Measurements from ENCODE around the gene SPAST.
A peak's percentile ranks its signal among the peaks of the same experiment; 100 is the strongest.
"Not testable (repeated sequence)": the region's sequence is repeated elsewhere in the genome, so short reads cannot be mapped to it uniquely, and the experiment has no call there.

Gene SPAST, protein sequence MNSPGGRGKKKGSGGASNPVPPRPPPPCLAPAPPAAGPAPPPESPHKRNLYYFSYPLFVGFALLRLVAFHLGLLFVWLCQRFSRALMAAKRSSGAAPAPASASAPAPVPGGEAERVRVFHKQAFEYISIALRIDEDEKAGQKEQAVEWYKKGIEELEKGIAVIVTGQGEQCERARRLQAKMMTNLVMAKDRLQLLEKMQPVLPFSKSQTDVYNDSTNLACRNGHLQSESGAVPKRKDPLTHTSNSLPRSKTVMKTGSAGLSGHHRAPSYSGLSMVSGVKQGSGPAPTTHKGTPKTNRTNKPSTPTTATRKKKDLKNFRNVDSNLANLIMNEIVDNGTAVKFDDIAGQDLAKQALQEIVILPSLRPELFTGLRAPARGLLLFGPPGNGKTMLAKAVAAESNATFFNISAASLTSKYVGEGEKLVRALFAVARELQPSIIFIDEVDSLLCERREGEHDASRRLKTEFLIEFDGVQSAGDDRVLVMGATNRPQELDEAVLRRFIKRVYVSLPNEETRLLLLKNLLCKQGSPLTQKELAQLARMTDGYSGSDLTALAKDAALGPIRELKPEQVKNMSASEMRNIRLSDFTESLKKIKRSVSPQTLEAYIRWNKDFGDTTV

DNA sequence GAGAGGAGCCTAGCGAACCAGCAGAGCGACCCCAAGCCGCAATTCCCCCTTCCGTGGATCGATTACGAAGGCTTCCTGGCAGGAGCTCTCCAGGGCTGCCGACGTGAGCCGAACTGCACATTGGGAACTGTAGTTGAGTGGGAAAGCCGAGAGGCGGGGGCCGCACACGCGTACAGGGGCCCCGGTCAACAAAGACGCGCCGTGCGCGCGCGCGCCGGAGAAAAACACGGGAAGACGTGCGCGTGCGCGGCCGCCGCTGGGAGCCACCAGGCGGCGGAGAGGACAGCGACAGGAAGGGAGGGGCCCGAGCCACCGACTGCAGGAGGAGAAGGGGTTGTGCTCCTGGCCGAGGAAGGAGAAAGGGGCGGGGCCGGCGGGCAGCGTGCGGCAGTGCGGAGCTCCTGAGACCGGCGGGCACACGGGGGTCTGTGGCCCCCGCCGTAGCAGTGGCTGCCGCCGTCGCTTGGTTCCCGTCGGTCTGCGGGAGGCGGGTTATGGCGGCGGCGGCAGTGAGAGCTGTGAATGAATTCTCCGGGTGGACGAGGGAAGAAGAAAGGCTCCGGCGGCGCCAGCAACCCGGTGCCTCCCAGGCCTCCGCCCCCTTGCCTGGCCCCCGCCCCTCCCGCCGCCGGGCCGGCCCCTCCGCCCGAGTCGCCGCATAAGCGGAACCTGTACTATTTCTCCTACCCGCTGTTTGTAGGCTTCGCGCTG, at the start of gene SPAST:
TSS of gene SPAST (plus strand) at position 247 of the 711 bp plus-strand sequence. CDS start at position 523, 276 bp downstream.
- DNase-seq (ENCODE audit: low read depth in 2 of 3, low spot score in 2 of 3), result peak; percentile 84 to 95 (median 88)

DNA sequence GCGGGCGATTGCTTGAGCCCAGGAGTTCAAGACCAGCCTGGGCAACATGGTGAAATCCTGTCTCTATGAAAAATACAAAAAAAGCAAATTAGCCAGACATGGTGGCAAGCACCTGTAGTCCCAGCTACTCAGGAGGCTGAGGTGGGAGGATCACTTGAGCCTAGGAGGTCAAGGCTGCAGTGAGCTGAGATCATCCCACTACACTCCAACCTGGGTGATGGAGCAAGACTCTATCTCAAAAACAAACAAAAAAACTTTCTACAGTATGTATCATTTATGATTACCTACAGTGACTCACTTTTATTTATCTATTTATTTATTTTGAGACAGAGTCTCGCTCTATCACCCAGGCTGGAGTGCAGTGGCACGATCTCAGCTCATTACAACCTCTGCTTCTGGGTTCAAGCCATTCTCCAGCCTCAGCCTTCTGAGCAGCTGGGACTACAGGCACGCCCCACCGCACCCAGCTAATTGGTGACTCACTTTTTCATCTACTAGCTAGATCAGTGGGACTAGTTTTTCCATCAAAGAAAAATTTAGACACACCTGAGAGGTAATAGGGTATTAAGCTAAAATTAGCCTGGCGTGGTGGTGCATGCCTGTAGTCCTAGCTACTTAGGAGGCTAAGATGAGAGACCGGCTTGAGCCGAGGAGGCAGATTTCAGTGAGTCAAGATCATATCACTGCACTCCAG, 44.4 kb upstream of the SPAST start:
- not testable (repeated sequence) for DNase-seq (ENCODE audit: low read depth in 2 of 3, low spot score in 2 of 3)

GRCh38 chr2:32034198-32034887, 29.0 kb upstream of the SPAST start:
- not testable (repeated sequence) for DNase-seq (ENCODE audit: low read depth in 2 of 3, low spot score in 2 of 3)

DNA sequence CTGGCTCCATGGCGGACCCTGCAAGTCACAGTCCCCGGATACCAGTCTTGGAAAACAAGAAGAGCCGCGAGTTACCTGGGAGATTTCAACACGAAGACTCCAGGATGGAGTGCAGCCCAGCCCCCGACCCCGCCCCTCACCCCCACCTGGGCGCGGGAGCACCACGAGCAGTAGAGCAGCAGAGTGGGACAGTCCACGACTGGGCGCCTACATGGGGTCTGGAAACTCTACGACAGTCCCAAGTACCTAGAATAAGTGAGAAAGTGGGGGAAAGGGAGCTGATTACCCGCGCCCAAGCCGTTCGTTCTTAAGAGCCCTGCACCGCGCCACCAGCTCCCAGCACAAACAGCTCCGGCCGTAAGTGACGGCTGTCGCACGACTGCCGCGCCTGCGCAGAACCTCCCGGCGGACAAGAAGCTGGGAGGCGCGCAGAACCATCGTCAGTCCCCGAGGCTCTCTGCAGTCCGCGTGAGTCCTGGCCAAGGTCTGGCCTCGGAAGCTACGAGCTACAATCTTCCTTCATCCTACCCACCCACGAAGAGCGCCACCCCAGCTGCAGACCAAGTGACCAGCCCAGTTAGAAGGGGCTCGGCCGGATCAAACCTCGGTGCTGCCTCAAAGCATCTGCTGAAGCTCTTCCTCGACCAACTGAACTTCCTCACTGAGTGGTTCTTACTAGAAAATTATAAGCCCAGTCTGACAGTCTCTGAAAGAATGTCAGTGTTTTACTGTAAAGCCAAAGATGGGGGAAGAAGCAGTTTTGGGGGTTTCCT, 23.7 kb upstream of the SPAST start, which contains the start of gene DPY30:
TSS of gene DPY30 (minus strand) at position 359 of the 773 bp plus-strand sequence. CDS start at position 10, 349 bp downstream.
- peak; percentile 68 to 78 (median 74) for DNase-seq (ENCODE audit: low read depth in 2 of 3, low spot score in 2 of 3)

DNA sequence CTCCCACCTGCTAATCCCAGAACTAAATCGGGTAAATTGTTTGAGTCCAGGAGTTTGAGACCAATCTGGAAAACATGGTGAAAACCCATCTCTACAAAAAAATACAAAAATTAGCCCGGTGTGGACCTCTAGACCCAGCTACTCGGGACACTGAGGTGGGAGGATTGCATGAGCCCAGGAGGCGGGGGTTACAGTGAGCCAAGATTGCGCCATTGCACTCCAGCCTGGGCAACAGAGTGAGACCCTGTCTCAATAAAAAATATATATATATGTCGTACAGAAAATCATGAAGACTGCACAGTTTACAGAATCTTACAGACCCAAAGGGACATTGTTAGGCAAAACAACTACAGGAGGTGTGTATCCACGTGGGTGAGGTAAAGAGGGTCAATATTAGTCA, 19.8 kb upstream of the SPAST start:
- no peak for DNase-seq (ENCODE audit: low read depth in 2 of 3, low spot score in 2 of 3)

- DNase-seq (ENCODE audit: low read depth in 2 of 3, low spot score in 2 of 3), result no peak
Measured at GRCh38 chr2:32051836-32052439, 11.4 kb upstream of the SPAST start.

- not testable (repeated sequence) for DNase-seq (ENCODE audit: low read depth in 2 of 3, low spot score in 2 of 3)
Measured at GRCh38 chr2:32054583-32054982, 8.8 kb upstream of the SPAST start.

- DNase-seq (ENCODE audit: low read depth in 2 of 3, low spot score in 2 of 3), result no peak
Measured at GRCh38 chr2:32058130-32058529, 5.2 kb upstream of the SPAST start.

DNA sequence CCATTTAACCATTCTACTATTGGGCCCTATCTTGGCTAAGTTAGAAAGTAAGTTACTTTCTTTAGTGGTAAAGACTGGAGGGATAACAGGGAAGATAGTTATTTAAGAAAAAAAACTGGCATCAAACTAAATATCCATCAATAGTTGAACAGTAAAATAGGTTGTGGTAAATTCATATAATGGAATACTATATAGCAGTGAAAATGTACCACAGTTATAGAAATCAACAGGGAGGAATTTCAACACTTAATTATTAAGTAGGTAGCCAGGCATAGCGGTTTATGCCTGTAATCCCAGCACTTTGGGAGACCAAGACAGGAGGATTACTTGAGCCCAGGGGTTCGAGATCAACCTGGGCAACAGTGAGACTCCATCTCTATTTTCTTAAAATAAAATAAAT, 3.1 kb upstream of the SPAST start:
- DNase-seq (ENCODE audit: low read depth in 2 of 3, low spot score in 2 of 3), result no peak

DNA sequence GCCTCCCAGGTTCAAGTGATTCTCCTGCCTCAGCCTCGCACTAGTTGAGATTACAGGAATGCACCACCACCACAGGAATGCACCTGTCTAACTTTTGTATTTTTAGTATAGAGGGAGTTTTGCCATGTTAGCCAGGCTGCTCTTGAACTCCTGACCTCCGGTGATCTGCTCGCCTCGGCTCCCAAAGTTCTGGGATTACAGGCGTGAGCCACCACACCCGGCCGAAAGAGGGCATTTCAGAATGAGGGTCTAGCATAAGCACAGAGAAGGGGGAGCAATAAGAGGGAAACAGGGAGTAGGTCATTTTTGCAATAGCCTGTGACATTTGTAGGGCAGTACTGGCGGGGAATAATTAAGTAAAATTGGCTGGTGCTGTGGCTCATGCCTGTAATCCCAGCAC, 1.9 kb upstream of the SPAST start:
- DNase-seq (ENCODE audit: low read depth in 2 of 3, low spot score in 2 of 3), result no peak

GRCh38 chr2:32061973-32062861, 1.1 kb upstream of the SPAST start:
- peak in 1 of 3 experiments; percentile 2 for DNase-seq (ENCODE audit: low read depth in 2 of 3, low spot score in 2 of 3)

DNA sequence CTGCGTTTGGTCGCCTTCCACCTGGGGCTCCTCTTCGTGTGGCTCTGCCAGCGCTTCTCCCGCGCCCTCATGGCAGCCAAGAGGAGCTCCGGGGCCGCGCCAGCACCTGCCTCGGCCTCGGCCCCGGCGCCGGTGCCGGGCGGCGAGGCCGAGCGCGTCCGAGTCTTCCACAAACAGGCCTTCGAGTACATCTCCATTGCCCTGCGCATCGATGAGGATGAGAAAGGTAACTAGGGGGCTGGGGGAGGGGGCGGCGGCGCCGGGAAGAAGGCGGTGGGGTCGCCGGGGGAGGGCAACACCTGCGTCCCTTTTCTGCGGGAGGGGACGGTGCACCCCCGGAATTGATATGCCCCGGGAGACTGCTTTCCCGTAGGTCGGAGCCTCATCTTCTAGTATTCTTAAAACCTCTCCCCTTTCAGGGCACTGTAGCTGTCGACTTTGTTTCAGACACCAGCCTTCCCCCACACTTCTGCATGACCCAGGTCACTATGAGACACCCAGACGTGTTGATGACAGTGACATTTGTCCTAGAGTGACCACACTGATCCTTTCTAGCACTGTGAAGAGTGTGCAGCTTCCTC, 755 bp downstream of the SPAST start:
- peak in 1 of 3 experiments; percentile 5 for DNase-seq (ENCODE audit: low read depth in 2 of 3, low spot score in 2 of 3)

DNA sequence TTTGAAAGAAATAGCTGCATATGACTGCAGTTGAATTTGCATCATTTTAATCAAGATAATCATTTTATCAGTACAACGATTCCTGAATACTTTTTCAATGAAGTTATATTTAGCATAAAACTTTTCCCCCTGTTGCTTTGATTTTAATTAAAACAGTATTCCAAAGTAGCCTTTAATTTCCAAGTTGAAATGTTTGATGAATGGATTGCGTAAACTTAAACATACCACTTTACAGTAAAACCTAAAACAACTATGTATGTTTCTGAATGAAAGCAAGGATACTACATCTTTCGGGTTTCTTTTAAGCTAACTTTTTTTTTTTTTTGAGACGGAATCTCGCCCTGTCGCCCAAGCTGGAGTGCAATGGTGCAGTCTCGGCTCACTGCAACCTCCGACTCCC, 1.4 kb downstream of the SPAST start:
- no peak for DNase-seq (ENCODE audit: low read depth in 2 of 3, low spot score in 2 of 3)

DNA sequence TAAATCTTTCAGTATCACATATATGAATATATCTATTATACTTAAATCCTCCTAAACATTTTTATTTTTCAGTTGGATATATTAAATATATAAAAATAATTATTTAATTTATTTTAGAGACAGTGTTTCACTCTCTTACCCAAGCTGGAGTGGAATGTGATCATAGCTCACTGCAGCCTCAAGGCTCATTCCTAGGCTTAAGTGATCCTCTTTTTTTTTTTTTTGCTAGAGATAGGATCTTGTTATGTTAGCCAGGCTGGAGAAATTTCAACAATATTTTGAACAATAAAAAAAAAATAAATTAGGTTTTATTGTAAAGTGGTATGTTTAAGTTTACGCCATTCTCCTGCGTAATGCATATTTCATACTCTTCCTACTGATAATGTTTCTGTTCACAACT, 4.2 kb downstream of the SPAST start:
- DNase-seq (ENCODE audit: low read depth in 2 of 3, low spot score in 2 of 3), result no peak

DNA sequence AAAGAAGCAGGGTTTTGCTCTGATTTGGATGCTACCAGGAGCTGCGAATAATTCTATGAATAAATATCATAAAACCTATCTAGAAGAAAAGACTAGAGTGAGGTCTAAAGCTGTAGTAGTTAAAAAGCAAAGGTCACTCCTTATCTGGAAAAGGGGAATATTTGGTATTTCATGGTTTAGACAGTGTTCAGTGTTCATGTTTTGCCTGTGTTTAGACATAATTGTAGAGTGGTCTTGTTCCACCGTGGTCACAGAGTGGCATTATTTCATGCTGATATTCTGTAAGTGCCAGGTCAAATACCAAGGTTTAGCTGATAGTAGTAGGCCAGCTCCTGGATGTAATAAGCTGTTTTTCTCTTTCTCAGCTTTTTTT, 10.8 kb downstream of the SPAST start:
- no peak for DNase-seq (ENCODE audit: low read depth in 2 of 3, low spot score in 2 of 3)

DNA sequence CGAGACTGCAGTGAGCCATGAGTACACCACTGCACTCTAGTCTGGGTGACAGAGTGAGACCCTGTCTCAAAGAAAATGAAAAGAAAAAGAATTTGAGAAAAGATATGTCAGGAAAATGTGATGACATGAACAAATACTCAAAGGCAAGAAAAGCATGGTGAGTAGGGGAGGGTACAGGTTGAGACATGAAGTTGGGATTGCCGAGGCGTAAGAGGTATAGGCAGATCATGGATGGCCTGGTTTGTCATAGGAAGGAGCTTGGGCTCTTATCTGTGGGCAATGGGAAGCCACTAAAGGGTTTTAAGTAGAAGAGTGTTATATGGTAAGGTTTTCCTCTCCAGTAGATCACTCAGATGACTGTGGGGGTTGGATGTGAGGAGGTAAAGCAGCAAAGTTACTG, 32.3 kb downstream of the SPAST start:
- no peak for DNase-seq (ENCODE audit: low read depth in 2 of 3, low spot score in 2 of 3)

- no peak for DNase-seq (ENCODE audit: low read depth in 2 of 3, low spot score in 2 of 3)
Measured at GRCh38 chr2:32108111-32108510, 44.8 kb downstream of the SPAST start.

DNA sequence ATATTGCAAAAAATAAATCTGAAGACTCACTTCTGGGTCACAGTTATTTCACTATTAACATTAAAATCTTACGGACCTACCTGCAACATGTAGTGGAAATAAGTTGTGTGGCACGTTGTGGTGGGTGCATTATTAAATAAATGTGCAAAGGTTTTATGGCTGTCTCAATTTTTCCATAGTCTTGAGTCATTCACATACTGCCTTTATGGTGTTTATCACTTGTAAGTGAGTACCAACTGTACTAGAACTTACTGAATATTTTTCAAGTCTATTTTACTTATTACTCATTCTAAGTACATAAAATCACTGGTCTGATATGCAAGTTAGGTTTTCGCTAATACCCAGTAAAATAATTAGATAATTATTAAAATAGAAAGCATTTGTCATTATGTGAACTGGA, 54.7 kb downstream of the SPAST start:
- DNase-seq (ENCODE audit: low read depth in 2 of 3, low spot score in 2 of 3), result no peak

All from activated CD8-positive, alpha-beta memory T cell treated with anti-CD3 and anti-CD28 coated beads for 48 hours (primary cell).